T47D (cell line): ENCODE measurements around the gene MUSK.
A peak's percentile ranks its signal among the peaks of the same experiment; 100 is the strongest.

Experiments used
- DNase-seq, 2 experiments: peaks; one replicate each; pipeline versions ENCODE4 v3.0.0 to v3.0.0-alpha.2; 2011 to 2012; ENCODE audit warnings: low read depth in 1 of 2, low spot score in 1 of 2
- JUND ChIP-seq: IDR thresholded peaks from 2 replicates; pipeline ENCODE4 v1.6.1; 2012; ENCODE audit warnings: low read depth
- in situ Hi-C: cut with HindIII; loops from 2 replicates; pipeline ENCODE4 v1.10.0; 2016; ENCODE audit warnings: low sequenced_read_pairs, low pct_unique_long_range_greater_than_20kb

The MUSK gene

GRCh38 chr9:110751971-110752370 lies 83.4 kb downstream of the MUSK start:
- no peak for TF ChIP-seq JUND
- in situ Hi-C loops = no loop called here
- DNase-seq = no peak

DNA sequence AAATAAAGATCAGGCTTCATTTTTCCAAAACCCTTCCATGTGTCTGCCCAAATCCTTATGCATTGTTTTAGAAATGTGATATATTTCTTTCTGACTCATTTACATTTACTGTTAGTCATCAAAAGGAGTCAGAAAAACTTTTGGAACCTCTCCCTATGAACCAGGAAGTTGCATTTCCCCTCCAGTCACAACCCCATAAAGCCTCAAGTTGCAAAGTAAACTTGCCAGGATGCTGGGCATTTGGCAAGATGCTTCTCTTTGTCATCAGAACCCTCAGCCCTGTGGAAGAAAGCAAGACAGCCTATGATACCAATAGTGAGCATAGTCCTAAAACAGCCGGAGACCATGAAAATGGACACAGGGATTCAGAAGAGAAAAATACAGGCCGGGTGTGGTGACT lies 84.2 kb downstream of the MUSK start:
- DNase-seq = peak; percentile 46 to 94
- in situ Hi-C loops = no loop called here
- peak; percentile 67; the same call in 1 of the 2 replicates for TF ChIP-seq JUND

DNA sequence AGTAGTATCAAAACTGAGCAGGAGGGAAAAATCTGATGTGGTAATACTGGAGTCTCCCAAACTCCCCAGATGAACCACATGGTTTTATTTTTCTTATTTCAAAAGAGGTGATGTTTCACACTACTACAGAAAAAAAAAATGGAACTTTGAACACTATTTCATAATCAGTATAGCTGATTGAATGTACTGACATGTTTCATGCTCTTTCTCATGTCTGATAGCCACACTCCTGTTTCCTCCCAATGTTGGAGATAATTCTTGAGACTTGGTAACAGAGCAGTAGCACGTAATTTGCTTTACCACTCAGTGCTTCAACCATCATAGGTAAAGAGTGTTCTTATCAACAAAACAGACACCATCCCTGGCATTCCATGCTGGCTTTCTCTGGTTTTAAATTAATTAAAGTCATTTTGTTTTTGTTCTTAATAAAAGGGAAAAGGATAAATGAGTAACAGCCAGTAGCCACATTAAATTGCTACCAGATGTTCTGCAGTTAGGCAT lies 85.2 kb downstream of the MUSK start:
- in situ Hi-C loops = no loop called here
- no peak for DNase-seq
- TF ChIP-seq JUND = no peak

GRCh38 chr9:110755179-110755578 lies 86.6 kb downstream of the MUSK start:
- TF ChIP-seq JUND = no peak
- no peak for DNase-seq
- in situ Hi-C loops = no loop called here

GRCh38 chr9:110758201-110758600 lies 89.6 kb downstream of the MUSK start:
- DNase-seq = no peak
- no peak for TF ChIP-seq JUND
- in situ Hi-C loops = no loop called here

DNA sequence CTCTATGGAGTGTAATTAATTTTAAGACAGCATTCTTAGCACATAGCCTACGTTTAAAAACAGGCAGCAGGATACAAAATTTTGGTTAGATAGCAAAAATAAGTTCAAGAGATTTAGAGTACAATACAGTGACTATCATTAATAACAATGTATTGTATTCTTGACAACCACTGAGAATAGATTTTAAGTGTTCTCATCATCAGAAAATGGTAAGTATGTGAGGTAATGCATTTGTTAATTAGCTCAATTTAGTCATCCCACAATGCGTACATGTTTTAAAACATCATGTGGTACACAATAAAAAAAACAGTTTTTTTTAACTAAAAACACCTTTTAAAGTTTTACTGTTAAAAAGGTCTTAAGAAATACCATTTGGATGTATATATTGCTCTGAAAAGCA lies 94.2 kb downstream of the MUSK start:
- in situ Hi-C loops = no loop called here
- no peak for TF ChIP-seq JUND
- no peak for DNase-seq

DNA sequence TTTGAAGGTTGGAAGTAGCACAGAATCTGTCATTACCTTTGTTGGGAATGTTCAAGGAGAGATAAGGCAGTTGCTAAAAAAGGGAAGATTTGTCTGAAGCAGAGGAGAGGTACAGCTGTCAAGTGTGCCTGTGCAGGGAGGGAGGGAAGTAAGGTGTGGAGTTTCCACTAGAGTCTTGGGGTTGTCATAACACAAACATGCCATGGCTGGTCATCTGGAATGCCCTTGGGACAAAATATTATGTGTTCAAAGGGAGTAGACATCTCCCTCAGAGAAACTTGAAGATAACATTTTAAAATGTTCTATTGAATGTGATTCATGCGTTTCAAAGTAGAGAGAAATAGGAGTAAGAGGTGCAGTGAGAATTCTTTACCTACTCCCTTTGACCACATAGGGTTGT lies 95.0 kb downstream of the MUSK start:
- in situ Hi-C loops = no loop called here
- no peak for TF ChIP-seq JUND
- no peak for DNase-seq

DNA sequence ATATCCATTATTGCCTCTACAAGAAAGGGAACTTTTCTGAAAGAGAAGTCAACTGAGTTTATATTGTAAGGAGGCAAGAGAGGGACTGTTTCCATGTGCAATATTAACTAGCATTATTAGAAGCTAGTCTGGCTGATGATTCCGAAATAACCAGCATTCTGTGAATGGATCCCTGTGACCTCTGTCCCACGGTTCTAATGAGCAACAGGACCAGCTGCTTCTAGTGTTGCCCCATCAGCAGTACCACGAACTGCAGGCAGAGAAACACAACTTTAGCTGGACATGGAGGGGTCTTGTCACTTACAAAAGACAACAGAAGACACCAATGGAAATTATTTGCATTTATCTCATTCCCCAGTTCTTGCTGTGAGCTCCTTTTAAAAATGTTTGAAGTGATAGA lies 95.4 kb downstream of the MUSK start:
- in situ Hi-C loops = no loop called here
- no peak for TF ChIP-seq JUND
- no peak for DNase-seq

DNA sequence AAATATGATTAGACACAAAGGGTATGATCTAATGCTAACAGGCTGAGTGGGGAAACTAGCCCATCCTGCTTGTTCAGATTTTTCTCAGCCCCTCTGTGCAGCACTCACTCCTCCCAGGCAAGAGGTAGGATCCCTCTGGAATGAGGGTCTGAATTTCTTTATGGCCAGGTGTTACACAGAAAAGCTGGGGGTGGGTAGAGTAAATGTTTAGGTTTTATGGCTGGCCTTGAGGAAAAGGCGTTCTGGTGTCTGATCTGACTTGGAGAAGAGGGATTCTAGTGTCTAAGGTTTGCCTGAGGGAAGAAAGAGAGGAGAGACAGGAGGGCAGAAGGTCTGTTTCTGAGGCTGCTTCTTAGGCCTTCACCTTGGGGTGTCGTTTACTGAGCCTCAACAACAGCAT lies 97.3 kb downstream of the MUSK start:
- no peak for TF ChIP-seq JUND
- DNase-seq = no peak
- in situ Hi-C loops = no loop called here

DNA sequence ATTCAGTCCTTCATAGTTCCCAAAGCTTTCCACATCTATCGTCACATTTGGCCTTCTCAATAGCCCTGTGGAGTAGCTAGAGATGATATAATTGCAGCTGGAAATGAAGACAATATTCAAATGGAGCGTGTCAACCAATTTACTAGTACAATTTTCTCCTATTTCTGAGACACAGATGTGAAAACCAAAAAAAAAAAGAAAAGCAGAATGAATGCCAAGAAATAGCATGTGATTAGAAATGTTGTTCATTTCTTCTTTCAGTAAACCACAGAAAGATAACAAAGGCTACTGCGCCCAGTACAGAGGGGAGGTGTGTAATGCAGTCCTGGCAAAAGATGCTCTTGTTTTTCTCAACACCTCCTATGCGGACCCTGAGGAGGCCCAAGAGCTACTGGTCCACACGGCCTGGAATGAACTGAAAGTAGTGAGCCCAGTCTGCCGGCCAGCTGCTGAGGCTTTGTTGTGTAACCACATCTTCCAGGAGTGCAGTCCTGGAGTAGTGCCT lies 99.0 kb downstream of the MUSK start:
- in situ Hi-C loops = no loop called here
- DNase-seq = no peak
- no peak for TF ChIP-seq JUND

GRCh38 chr9:110768886-110769285 lies 100.3 kb downstream of the MUSK start:
- DNase-seq = no peak
- TF ChIP-seq JUND = no peak
- in situ Hi-C loops = no loop called here

GRCh38 chr9:110769667-110770066 lies 101.1 kb downstream of the MUSK start:
- no peak for DNase-seq
- TF ChIP-seq JUND = no peak
- in situ Hi-C loops = no loop called here

- TF ChIP-seq JUND = no peak
Observed at GRCh38 chr9:110775724-110776123, 107.1 kb downstream of the MUSK start.

GRCh38 chr9:110776221-110776620 lies 107.6 kb downstream of the MUSK start:
- DNase-seq = no peak
- TF ChIP-seq JUND = no peak
- in situ Hi-C loops = no loop called here

More at GRCh38 chr9:110775724-110776123, 107.1 kb downstream of the MUSK start:
- in situ Hi-C loops = no loop called here
- no peak for DNase-seq
